Activated CD8-positive, alpha-beta memory T cell treated with anti-CD3 and anti-CD28 coated beads for 48 hours (primary cell): ENCODE results near the gene PLS1.

Source experiments
- DNase-seq, 3 experiments: peaks; one replicate each; pipeline ENCODE4 v3.0.0-alpha.2; 2020; ENCODE audit warnings: low read depth in 2 of 3, low spot score in 2 of 3

PLS1 gene

DNA sequence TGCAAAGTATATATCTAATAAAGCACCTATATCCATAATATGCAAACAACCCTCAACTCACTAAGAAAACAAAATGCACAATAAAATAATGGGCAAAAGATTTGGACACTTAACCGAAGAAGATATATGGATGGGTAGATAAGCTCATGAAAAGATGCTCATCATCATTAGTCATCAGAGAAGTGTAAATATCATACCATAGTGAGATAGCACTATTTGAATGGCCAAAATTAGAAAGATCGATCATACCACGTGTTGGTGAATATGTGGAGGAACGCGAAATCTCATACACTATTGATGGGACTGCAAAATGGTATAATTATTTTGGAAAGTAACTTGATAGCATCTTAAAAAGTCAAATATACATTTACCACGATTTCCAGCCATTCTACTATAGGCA is 40.5 kb downstream of the PLS1 start:
- no peak for DNase-seq

DNA sequence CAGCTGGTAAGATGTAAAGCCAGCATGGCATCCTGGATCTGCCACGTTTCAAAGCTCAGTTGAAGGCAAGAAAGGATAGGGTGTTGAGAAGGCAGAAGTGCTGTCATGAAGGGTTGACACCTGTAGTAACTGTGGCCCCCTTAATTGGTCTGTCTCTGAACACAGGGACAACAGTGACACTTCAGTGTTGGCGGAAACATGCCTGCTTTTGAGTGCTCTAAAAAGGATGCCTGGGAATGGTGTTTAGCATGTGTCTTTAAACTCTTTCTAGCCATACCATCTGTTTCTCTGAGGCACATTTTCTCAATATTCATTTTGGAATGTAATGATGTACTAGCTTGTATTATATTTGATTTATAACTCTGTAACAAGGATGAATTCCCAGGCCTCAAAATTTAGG is 42.1 kb downstream of the PLS1 start:
- no peak for DNase-seq

DNA sequence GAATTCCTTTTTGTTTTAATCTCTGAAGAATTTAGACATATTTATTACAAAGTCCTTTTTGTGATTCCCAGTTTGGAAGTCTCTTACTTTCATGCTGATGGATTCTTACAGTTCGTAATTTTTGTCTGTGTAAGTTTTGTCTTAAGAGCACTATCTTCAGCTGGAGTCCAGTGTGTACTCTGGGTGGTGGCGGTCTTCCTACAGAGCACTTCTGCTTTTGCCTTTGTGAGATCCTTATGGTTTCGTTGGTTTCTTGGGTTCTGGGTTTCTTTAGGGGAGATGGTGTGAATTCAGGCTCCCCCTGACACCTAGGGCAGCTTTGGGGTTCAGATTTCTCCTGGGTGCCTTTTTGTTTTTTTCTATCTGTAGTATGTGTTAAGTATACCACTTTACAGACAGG is 45.3 kb downstream of the PLS1 start:
- DNase-seq: no peak

DNA sequence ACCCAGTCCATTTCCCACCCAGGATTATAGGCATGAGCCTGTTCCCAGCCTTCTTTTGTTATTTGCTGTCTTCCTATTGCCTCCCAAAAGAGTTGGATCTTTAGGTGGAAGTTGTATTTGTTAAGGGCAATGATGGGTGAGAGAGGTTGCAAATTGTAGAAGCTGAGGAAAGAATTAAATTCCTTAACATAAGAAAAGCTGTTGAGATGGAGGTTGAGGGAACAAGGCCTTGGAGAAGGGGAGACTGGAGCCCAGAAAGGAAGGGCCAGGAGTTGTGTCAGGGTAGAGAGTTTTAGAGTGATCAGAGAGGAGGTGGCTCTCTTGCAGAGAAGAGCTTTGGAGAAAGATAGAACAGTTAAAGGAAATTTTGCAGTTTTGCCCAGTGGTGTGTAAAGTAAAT is 46.8 kb downstream of the PLS1 start:
- no peak for DNase-seq

DNA sequence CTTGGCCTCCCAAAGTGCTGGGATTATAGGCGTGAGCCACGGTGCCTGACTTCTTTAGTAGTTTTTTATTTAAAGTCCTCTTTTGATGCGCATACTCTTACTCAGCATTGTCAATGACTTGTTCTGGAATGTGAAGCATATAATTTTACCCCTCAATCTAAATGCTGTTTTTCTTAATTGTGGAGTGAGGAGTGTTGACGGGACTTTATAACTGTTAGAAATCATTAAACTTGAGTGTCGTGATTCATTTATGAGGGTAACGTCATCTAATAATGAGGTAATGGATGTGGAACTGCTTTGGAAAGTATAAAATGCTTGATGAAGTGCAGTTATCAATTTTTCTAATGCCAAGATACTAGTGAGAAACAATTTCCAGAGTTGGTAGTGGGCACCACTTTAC is 48.3 kb downstream of the PLS1 start:
- no peak for DNase-seq

DNA sequence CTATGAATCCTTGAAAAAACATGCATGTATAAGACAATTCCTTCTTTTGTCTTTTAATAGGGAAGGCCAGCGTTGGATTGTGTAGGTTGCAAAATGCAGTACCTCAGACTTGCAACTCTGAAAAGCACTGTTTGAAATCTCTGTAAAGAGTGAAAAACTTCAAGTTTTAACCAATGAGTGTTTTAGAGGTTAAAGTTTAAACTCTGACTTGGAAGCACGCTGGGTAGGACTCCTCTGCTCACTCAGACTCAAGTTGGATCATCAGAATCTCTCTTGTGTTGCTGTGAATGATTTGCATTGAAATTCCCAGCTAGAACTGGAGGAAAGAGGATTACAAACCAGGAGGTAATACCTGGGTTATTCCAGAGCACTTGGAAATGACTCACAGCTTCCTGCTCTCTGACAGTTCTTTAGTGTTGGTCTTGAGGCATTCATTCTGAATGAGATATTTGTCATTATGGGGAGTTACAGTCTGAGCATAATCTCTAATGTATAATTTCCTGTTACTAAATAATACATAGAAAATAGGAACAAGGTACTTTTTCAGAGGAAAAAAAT is 49.1 kb downstream of the PLS1 start:
- DNase-seq: no peak

DNA sequence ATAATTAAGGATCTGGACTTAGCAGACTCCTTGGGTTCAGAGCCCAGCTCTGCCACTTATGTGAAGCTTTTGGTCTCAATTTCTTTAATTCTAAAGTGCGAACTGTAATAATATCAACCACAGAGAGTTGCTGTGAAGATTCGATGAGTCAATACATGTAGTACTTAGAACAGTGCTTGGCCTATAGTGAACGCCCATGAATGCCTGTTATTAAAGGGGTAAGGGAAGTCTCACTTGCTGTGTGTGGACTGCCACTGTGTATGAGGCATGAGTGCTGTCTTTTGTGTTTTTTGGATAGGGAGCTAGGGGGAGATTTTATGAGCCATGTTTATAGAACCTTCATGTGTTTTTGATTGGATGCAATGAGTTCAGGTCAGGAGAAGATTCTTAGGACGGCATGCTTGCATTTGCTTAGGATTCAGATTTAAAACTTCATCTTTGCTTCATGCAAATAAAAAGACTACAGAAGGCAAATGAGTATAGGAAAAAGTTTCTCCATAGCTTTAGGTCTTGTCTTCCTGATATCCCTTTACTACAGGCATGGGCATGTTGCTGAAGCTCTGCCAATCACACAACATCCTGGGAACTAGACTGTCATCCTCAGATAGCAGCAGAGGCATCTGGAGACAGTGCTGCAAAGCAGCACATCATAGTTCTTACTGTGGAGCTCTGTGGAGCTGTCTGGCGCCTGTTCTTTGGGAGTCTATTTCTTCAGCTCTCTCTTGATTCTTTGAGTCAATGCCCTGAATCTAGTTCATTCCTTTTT is 50.0 kb downstream of the PLS1 start:
- DNase-seq: no peak

DNA sequence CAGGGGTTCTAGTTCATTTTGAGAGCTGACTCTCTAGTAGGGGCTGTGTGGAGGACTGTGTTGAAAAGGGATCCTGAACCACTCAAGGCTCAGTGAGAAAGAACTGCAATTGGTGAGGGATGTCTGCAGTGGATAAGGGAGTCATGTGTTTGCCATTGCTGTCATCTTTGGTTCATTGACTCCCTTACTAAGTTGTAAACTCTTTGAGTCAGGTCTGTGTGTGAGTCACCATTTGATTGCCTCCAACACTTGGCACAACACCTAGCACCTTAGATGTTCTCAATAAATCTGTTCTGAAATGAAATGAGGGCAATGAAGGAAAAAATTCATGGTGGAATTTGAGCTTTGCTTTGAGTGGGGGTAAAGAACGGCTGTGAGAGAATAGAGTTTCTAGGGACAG is 51.7 kb downstream of the PLS1 start:
- no peak for DNase-seq

DNA sequence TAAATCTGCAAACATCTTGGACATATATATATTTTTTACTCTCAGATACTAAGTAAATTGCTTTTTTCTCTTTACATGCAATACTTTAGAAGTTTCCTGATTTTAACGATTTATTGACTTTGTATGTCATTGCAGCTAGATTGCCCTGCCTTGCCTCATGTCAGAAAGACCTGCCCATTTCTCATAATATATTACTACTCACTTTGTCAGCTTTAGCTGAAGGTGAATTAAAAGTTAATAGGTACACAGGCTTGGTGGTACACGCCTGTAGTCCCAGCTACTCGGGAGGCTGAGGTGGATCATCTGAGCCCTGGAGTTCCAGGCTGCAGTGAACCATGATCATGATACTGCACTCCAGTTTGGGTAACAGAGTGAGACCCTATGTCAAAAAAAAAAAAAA is 52.8 kb downstream of the PLS1 start:
- no peak for DNase-seq

DNA sequence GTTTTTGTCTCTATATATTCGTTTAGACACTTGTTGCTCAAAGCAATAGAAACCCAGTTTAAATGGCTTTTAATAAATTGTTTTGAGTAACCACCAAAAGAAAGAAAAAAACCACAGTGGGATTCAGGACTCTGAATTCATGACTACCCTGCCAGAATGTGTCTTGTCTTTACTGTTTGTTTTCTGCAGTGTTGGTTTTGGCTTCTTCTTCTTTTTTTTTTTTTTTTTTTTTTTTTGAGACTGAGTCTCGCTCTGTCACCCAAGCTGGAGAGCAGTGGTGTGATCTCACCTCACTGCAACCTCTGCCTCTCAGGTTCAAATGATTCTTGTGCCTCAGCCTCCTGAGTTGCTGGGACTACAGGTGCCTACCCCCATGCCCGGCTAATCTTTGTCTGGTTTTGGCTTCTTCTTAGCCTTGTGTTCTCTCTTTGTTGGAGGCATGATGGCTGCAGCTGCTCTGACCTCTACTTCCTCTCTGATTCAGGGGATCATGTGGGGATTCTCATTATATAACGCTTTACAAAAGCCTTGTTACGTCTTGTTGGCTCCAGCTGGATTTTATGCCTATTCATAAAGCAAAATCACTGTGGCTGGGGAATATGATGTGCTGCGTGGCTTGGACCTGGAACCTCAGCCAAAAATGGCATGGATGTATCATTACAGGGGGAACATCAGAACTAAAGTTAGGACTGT is 54.0 kb downstream of the PLS1 start:
- DNase-seq: no peak

DNA sequence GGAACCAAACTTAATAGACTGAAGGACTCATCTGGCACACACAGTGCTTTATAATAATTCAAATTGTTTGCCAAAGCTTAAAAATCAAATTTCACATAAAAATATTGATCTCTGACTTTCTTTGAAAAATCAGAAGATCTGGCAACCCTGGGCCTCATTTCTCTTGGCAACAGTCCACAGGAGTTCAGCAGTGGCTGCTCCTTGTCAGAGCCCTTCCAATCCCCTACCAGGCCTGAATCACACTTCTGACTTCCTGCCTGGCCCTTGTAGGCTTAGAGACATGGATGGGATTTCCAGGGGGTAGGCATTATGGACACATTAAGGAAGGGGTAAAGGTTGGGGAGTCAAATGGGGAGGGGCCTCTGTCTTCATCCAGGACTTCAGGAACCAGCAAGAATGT is 55.5 kb downstream of the PLS1 start:
- DNase-seq: no peak

DNA sequence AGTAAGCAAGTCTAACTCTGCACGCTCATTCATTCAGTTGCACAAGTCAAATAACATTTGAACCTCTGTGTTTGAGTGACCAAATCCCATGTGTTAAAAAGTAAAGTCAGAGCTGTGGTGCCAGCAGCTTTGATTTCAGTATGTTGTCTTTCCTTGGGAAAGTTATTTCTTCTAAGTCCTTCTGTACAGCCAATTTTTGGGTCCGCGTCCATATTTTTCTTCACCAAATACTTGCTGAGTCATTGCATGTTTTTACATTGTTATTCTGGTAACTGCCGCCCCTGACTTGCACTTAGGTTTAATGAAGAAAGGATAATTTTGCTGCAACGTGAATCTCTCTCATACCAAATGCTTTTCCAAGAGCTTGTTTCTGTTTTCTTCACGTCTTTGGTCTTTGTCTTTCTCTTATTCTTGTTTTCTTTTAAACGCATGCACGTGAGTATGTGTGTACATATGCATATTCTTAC is 56.7 kb downstream of the PLS1 start:
- DNase-seq: no peak

DNA sequence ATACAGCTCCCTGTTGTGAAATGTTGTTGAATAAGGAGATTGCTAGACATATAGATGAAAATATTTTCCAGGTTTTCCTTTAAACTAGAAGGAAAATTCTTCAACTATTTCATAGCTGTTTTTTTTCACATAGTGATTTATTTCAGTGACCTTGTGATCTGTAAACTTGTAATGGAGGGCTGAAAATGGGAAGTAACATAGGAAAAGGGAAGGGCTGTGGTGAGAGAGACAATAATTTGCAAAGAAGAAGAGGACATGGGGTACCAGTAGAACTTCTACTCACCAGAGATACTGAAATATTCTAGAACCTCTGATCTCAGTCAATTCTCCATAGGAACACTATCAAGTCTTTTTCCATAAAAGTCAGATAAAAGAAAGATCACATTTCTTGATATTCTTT is 60.4 kb downstream of the PLS1 start:
- DNase-seq: no peak

DNA sequence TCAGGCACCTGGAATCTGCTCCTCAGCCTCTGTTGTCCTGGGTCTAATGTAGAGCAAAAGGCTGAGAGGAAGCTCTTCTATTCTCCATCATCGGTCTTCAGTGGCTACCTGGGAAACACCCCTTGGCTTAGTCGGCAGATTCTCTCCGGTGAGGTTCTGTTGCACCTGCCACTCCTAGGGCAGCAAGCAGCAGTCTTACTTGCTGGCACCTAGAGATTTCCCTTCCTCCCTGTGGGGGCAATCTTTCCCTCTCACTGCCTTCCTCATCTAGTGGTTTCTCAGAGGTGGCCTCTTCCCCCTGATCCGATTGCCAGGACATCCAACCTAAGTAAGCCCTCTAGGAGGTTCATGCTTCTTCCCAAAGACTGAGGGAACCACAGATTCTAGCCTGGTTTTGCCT is 60.8 kb downstream of the PLS1 start:
- no peak for DNase-seq

DNA sequence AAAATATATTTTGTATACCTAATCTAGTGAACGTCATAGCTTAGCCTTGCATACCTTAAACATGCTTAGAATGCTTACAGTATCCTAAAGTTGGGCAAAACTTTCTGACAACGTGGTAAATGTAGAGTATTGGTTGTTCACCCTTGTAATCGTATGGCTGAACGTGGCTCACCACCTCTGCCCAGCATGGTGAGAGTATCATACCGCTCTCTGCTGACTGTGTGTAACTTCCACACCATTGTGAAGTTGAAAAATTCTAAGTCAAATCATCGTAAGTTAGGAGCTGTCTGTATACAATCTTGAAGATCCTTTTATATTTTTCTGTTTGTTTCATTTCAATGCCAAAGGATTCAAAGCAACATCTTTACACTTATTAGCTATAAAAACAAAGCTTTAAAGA is 64.2 kb downstream of the PLS1 start:
- DNase-seq: no peak

DNA sequence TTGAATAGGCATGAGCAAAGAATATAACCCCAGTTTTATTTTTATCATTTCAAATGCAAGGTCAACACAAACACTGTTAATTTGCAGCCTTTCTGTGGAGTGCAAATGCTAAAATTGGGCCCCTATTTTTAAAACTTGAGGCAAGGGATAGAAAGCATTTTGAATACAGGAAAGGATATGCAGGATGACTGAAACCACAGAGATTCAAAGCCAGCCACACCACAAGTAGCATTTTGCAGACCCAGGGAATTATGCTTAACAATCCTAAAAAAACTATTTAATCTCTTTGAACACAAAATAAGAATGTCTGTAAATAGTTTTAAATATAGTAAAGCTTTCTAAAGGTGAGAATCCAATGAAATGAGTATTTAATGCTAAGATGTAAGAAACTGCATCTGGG is 64.7 kb downstream of the PLS1 start:
- no peak for DNase-seq

DNA sequence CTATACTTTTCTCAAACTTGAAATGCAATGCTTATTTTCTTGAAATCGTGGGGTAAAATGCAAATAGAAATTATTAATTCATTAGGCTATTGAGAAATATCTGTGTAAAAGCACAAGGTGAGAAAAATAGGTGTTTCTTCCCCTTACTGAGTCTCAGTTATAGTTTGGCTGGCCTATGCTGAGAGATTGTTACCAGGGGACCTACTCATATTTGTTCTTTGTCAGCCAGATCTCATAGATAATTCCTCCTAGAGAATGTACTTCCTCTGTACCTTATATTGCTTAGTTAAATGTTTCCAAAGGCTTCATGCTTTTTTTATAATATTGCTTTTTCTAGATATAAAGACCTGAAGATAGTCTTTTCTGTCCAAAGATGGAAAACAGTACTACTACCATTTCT is 67.7 kb downstream of the PLS1 start:
- DNase-seq: no peak

DNA sequence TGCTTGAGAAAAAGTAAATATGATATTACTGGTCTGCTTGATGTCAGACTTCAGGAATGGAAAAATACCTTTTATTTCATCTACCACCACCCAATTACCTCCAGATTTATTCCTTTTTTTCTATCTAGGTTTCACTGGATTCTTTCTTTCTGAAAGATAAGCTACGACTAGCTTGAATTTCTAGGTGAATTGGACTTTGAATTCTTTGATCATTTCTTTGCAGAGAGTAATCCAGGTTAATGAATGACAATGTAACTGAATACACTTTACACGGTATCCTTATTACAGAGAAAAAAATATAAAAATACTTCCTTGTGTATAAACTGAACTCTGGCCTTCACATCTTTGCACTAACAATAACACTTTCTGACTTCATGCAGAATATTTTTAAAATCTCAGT is 68.1 kb downstream of the PLS1 start:
- DNase-seq: no peak

DNA sequence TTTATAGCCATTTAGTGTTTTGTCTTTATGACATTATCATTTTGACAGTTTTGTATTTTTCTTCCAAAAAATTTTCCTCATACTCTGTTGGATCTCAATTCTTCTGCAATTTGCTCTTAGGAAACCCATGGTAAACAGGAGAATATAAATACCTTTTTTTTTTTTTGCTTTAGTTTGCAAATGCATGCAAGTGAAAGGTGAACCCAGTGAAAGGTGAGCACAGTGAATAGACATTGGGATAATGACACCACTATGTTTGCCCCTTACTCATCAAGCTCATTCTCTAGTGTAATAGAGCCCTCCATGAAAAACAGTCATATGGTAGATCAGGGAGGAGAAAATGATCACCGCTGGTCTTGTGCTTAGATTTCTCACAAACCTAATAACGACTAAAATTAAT is 68.6 kb downstream of the PLS1 start:
- no peak for DNase-seq

DNA sequence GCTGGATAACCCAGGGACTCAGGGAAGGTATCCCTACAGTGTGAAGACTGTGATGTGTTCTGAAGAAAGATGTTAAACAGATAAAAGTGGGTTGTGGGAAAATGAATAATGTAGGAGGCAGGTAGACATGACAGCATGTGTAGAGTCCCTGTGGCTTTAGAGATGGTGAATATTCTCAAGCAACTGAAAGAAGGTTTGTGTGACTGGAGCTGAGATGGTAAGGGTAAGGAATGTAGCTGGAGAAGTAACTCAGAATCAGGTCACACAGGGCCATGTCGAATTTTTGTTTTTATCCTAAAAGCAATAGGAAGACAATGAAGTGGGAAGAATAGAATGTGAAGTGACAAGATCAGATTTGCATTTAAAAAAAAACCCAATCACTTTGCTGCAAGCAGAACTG is 73.9 kb downstream of the PLS1 start:
- no peak for DNase-seq

DNA sequence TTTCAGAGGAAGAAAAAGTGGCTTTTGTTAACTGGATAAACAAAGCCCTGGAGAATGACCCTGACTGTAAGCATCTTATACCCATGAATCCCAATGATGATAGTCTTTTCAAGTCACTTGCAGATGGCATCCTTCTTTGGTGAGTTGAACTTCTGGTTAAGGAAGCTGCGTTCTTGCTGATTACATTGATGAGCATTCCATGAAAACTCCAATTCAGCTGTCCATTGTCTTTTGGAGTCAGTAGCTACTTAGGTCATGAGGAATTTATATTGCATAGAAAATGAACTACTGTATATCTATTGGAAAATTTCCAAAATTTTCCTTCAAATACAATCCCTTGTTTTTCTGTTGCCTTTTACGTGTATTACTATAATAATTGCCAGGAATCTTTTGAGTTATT is 80.0 kb downstream of the PLS1 start:
- DNase-seq: no peak

DNA sequence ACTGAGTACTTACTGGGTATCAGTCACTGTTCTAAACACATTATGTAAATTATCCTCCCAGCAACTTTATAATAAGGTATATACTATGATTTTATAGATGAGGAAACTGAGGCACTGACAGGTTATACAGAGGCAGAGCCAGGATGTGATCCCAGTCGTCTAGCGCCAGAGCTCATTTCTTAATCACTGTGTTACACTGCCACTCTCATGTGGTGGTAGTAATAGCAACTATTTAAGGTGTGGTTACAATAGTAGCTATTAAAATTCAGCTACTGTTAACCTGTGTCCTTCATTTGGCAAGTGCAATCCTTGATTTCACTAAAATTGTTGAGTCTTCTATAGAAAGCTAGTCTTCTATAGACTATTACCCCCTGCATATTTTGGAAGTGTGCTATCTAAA is 84.5 kb downstream of the PLS1 start:
- no peak for DNase-seq

DNA sequence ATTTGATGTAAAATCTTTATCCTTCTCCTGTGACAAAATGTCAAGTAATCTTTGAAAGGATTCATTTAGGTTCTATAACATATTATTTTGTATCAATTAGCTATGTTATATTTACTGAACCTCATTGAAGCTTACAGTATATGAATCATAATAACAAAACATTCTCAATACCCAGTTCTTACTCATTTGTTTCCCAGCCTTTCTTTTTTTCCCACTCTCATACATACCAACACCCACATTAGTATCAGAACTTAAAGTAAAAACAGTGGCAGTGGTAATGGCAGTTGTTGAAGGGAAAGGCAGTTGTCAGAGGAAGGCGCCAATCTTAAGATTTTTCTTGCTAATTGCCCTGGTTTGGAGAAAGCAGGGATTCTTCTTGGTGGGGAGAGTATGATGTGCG is 94.4 kb downstream of the PLS1 start:
- no peak for DNase-seq
